Fibroblast of lung (primary cell): ENCODE data around the gene EDRF1. TPM values are rescaled to one million over a fixed set of nuclear protein-coding genes. Genes with fewer than 3 reads are reported as not detected.
"Not testable (repeated sequence)": the region's sequence is repeated elsewhere in the genome, so short reads cannot be mapped to it uniquely, and the experiment has no call there.

Experiments used
- DNase-seq, 2 donors: peaks; one replicate each; pipeline versions ENCODE4 v3.0.0 to v3.0.0-alpha.2; 2010; ENCODE audit warnings: low read depth in 2 of 2
- H2AFZ ChIP-seq: 2 replicates; pipeline ENCODE4 v1.5.1; 2012; ENCODE audit warnings: low read length, control low read depth, inconsistent platforms
- H3K27ac ChIP-seq: 2 replicates; pipeline ENCODE4 v1.5.1; 2011; ENCODE audit warnings: low read length, control low read depth; ENCODE audit not compliant: insufficient read depth
- H3K27me3 ChIP-seq: 2 replicates; pipeline ENCODE4 v1.5.1; 2011; ENCODE audit warnings: mild to moderate bottlenecking, low read length; ENCODE audit not compliant: control insufficient read depth, insufficient read depth
- H3K36me3 ChIP-seq: 2 replicates; pipeline ENCODE4 v1.5.1; 2011; ENCODE audit warnings: low read length; ENCODE audit not compliant: control insufficient read depth, insufficient read depth
- H3K4me1 ChIP-seq: 2 replicates; pipeline ENCODE4 v1.5.1; 2011; ENCODE audit warnings: low read length; ENCODE audit not compliant: control insufficient read depth, insufficient read depth; ENCODE audit errors: extremely low read depth
- H3K4me2 ChIP-seq: 2 replicates; pipeline ENCODE4 v1.5.1; 2011; ENCODE audit warnings: low read length, control low read depth; ENCODE audit not compliant: insufficient read depth; ENCODE audit errors: extremely low read depth
- H3K4me3 ChIP-seq, 4 experiments: fragments of 200-600 bp in 1 of 4; sonication (generic) in 1 of 4; replicated peaks in 1 of 4; 2 replicates each; pipeline ENCODE4 v1.5.1; 2011 to 2016; ENCODE audit warnings: low read length in 4 of 4, low read depth in 3 of 4, mild to moderate bottlenecking in 3 of 4, control low read depth in 2 of 4, inconsistent platforms in 1 of 4, mixed read lengths in 1 of 4; ENCODE audit not compliant: insufficient read depth in 1 of 4; ENCODE audit errors: control extremely low read depth in 1 of 4
- H3K79me2 ChIP-seq: 2 replicates; pipeline ENCODE4 v1.5.1; 2012; ENCODE audit warnings: mild to moderate bottlenecking, low read length, inconsistent platforms; ENCODE audit not compliant: control insufficient read depth, insufficient read depth
- H3K9ac ChIP-seq: 2 replicates; pipeline ENCODE4 v1.5.1; 2011; ENCODE audit warnings: mild to moderate bottlenecking, low read length, control low read depth; ENCODE audit not compliant: insufficient read depth
- H3K9me3 ChIP-seq: 2 replicates; pipeline ENCODE4 v1.5.1; 2012; ENCODE audit warnings: low read depth, low read length; ENCODE audit not compliant: control insufficient read depth, insufficient read depth
- H4K20me1 ChIP-seq: 2 replicates; pipeline ENCODE4 v1.5.1; 2011; ENCODE audit warnings: low read length; ENCODE audit not compliant: control insufficient read depth, insufficient read depth; ENCODE audit errors: extremely low read depth
- CTCF ChIP-seq, 2 donors: IDR thresholded peaks in 1 of 2; conservative IDR thresholded peaks in 1 of 2; 1 replicate in 1 of 2; 2 replicates in 1 of 2; pipeline ENCODE4 v1.5.1; 2011 to 2012; ENCODE audit warnings: low read length in 2 of 2, control low read depth in 1 of 2, inconsistent platforms in 1 of 2, low read depth in 1 of 2, mild to moderate bottlenecking in 1 of 2
- EZH2 ChIP-seq: IDR thresholded peaks from 2 replicates; pipeline ENCODE4 v1.5.1; 2012; ENCODE audit warnings: low read length, control low read depth, mild to moderate bottlenecking; ENCODE audit errors: missing control alignments
- polyA plus RNA-seq, 2 donors: library from polyadenylated mRNA; depleted of rRNA in 1 of 2; stranded (reverse) in 1 of 2; unstranded in 1 of 2; fragments of >200 nt; gene quantifications; 2 replicates each; pipeline ENCODE4 v1.2.1, GENCODE V29; 2011 to 2012; ENCODE audit warnings: missing spikeins in 1 of 2
- total RNA-seq: library from RNA; depleted of rRNA; stranded (reverse); fragments of >200 nt; gene quantifications from 2 replicates; pipeline ENCODE4 v1.2.1, GENCODE V29; 2014

EDRF1 gene
- total and polyA plus RNA-seq, 2 donors (not counting 1 experiment from before 2014, with no cell fraction given), result 19.9 to 25.3 TPM

DNA sequence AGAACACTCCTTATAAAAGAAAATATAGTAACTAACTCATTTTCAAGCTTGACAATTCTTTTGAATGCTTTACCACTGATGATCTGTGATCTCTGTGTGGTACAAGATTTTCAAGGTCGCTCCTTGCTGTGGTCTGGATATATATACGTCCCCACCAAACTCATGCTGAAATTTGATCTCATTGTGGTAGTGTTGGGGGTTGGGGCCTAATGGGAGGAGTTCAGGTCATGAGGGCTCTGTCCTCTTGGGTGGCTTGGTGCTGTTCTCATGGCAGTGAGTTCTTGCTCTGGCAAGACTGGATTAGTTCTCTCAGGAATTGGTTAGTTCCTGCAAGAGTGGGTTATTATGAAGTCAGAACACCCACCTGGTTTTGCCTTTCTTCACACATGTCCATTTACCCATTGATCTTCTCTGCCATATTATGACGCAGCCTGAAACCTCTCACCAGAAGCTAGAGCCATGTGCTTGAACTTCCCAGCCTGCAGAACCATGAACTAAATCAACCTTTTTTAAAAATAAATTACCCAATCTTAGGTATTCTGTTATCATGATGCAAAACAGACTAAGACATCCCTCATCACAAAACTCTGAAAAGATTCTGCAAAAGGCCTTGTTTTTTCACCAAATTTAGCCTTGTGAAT lies 8.3 kb upstream of the EDRF1 start:
- no peak for TF ChIP-seq EZH2
- TF ChIP-seq CTCF (conservative IDR thresholded peaks at IDR 0.05 in 1 of 2, IDR thresholded peaks at IDR 0.05 in 1 of 2; ENCODE audit: low read depth in 1 of 2, low read length in 2 of 2), result no peak
- H3K27ac ChIP-seq, result no peak overlapping the region
- no peak for DNase-seq
- no peaks in the 10 kb centered on the region for H3K9me3 ChIP-seq
- no peaks in the 10 kb centered on the region for H3K36me3 ChIP-seq
- no peak overlapping the region for H3K9ac ChIP-seq
- H3K79me2 ChIP-seq, result no peaks in the 10 kb centered on the region
- no peaks in the 10 kb centered on the region for H3K27me3 ChIP-seq
- no peaks in the 10 kb centered on the region for H4K20me1 ChIP-seq
- no peak overlapping the region for H3K4me2 ChIP-seq
- H3K4me1 ChIP-seq, result peaks cover 2% of the 10 kb centered on the region
- H3K4me3 ChIP-seq, result no peak overlapping the region
- no peak overlapping the region for H2AFZ ChIP-seq

DNA sequence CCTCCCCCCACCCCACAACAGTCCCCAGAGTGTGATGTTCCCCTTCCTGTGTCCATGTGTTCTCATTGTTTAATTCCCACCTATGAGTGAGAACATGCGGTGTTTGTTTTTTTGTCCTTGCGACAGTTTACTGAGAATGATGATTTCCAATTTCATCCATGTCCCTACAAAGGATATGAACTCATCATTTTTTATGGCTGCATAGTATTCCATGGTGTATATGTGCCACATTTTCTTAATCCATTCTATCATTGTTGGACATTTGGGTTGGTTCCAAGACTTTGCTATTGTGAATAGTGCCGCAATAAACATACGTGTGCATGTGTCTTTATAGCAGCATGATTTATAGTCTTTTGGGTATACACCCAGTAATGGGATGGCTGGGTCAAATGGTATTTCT lies 4.8 kb upstream of the EDRF1 start:
- H3K9ac ChIP-seq, DNase-seq, H3K36me3 ChIP-seq, H3K27ac ChIP-seq, H2AFZ ChIP-seq, H3K27me3 ChIP-seq, H3K4me2 ChIP-seq, H3K79me2 ChIP-seq, H4K20me1 ChIP-seq, H3K9me3 ChIP-seq, H3K4me1 ChIP-seq, H3K4me3 ChIP-seq: not testable (repeated sequence)

- H3K36me3 ChIP-seq, result peaks cover 8% of the 10 kb centered on the region
- peak overlapping the region; percentile 82 for H3K27ac ChIP-seq
- H3K4me2 ChIP-seq, result peak overlapping the region; percentile 64
- H3K79me2 ChIP-seq, result peaks cover 22% of the 10 kb centered on the region
- TF ChIP-seq EZH2 (no peak), CTCF (conservative IDR thresholded peaks at IDR 0.05 in 1 of 2, IDR thresholded peaks at IDR 0.05 in 1 of 2; ENCODE audit: low read depth in 1 of 2, low read length in 2 of 2) (no peak)
- DNase-seq, result peak; percentile 3 to 6
- peak overlapping the region; percentile 32 for H2AFZ ChIP-seq
- H3K4me1 ChIP-seq, result no peaks in the 10 kb centered on the region
- H3K4me3 ChIP-seq, result peak overlapping the region; percentile 88 to 100 (median 92)
- H3K9me3 ChIP-seq, result no peaks in the 10 kb centered on the region
- no peaks in the 10 kb centered on the region for H3K27me3 ChIP-seq
- H4K20me1 ChIP-seq, result no peaks in the 10 kb centered on the region
- peak overlapping the region; percentile 89 for H3K9ac ChIP-seq
Measured at GRCh38 chr10:125720002-125720382, 483 bp downstream of the EDRF1 start.
